ENCODE results near the gene C20orf202.
A peak's percentile ranks its signal among the peaks of the same experiment; 100 is the strongest.
"Not testable (repeated sequence)": the region's sequence is repeated elsewhere in the genome, so short reads cannot be mapped to it uniquely, and the experiment has no call there.

Gene C20orf202

GRCh38 chr20:1209447-1210387 is 6.5 kb downstream of the C20orf202 start:
- DNase-seq: no peak

- peak; percentile 12 to 48 (median 43) for DNase-seq
Measured at GRCh38 chr20:1210501-1210900, 7.2 kb downstream of the C20orf202 start.

GRCh38 chr20:1212023-1212422 is 8.8 kb downstream of the C20orf202 start:
- peak; percentile 40 to 46 (median 42) for DNase-seq

GRCh38 chr20:1212607-1213396 is 9.5 kb downstream of the C20orf202 start:
- peak; percentile 81 to 86 (median 85) for DNase-seq

GRCh38 chr20:1214838-1215261 is 11.6 kb downstream of the C20orf202 start:
- no peak for DNase-seq

GRCh38 chr20:1215386-1216170 is 12.3 kb downstream of the C20orf202 start:
- DNase-seq: peak in 2 of 3 donors; percentile 21 to 37

GRCh38 chr20:1216527-1217427 is 13.5 kb downstream of the C20orf202 start:
- not testable (repeated sequence) for DNase-seq

- DNase-seq: not testable (repeated sequence)
Measured at GRCh38 chr20:1222750-1223149, 19.5 kb downstream of the C20orf202 start.

GRCh38 chr20:1224205-1224890 is 21.1 kb downstream of the C20orf202 start:
- DNase-seq: no peak

GRCh38 chr20:1225263-1225782 is 22.1 kb downstream of the C20orf202 start:
- DNase-seq: no peak

GRCh38 chr20:1225783-1226654 is 22.8 kb downstream of the C20orf202 start, which contains the start of gene RAD21L1:
Gene RAD21L1 (plus strand): TSS chr20:1226044. CDS start chr20:1228454, 2,410 bp downstream.
- DNase-seq: peak; percentile 54 to 94 (median 85)

GRCh38 chr20:1229541-1229940 is 26.3 kb downstream of the C20orf202 start:
- no peak for DNase-seq

- no peak for DNase-seq
Measured at GRCh38 chr20:1232286-1233111, 29.2 kb downstream of the C20orf202 start.

GRCh38 chr20:1240549-1240948 is 37.3 kb downstream of the C20orf202 start:
- no peak for DNase-seq

- no peak for DNase-seq
Measured at GRCh38 chr20:1241456-1241855, 38.2 kb downstream of the C20orf202 start.

GRCh38 chr20:1242099-1242498 is 38.8 kb downstream of the C20orf202 start:
- no peak for DNase-seq

- DNase-seq: peak in 1 of 3 donors; percentile 19
Measured at GRCh38 chr20:1242530-1242929, 39.3 kb downstream of the C20orf202 start.

- no peak for DNase-seq
Measured at GRCh38 chr20:1245578-1245977, 42.3 kb downstream of the C20orf202 start.

- no peak for DNase-seq
Measured at GRCh38 chr20:1247689-1248088, 44.4 kb downstream of the C20orf202 start.
